Keratinocyte (primary cell): Measurements from ENCODE around the gene RLBP1.

ENCODE experiments used
- CTCF ChIP-seq, 3 experiments: IDR thresholded peaks in 1 of 3; conservative IDR thresholded peaks in 1 of 3; optimal IDR thresholded peaks in 1 of 3; 2 replicates in 2 of 3; 3 replicates in 1 of 3; pipeline versions ENCODE3 to v1.5.1; 2011; ENCODE audit warnings: low read length in 3 of 3, mild to moderate bottlenecking in 3 of 3, moderate library complexity in 2 of 3, control low read depth in 1 of 3, inconsistent platforms in 1 of 3; ENCODE audit not compliant: insufficient read depth in 2 of 3; ENCODE audit errors: extremely low read depth in 1 of 3
- EZH2 ChIP-seq: IDR thresholded peaks from one replicate; pipeline ENCODE4 v1.6.1; 2012; ENCODE audit warnings: inconsistent platforms, mild to moderate bottlenecking, low read length, moderate library complexity

GRCh38 chr15:89178307-89178977, 42.9 kb downstream of the RLBP1 start:
- TF ChIP-seq CTCF (optimal IDR thresholded peaks at IDR 0.05 in 1 of 3, IDR thresholded peaks at IDR 0.05 in 1 of 3, conservative IDR thresholded peaks at IDR 0.05 in 1 of 3; ENCODE audit: extremely low read depth in 1 of 3, insufficient read depth in 2 of 3, low read length in 3 of 3) (no peak), EZH2 (no peak)
